ENCODE measurements around the gene ATAD3B.
"Not testable (repeated sequence)": the region's sequence is repeated elsewhere in the genome, so short reads cannot be mapped to it uniquely, and the experiment has no call there.

DNA sequence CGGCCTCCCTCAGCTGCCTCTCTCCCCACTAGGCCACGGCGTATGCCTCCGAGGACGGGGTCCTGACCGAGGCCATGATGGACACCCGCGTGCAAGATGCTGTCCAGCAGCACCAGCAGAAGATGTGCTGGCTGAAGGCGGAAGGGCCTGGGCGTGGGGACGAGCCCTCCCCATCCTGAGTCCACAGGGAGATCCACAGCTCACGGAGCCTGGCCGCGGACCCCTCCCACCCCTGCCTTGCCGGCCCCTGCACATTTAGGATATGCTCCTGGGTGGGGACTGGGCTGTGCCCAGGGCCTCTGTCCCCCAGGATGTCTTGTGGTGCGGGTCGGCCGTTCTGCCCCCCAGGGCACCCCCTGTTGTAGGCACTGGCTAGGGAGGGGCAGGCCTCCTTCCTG lies 62.3 kb downstream of the ATAD3B start:
- TF ChIP-seq, protein P1, sequence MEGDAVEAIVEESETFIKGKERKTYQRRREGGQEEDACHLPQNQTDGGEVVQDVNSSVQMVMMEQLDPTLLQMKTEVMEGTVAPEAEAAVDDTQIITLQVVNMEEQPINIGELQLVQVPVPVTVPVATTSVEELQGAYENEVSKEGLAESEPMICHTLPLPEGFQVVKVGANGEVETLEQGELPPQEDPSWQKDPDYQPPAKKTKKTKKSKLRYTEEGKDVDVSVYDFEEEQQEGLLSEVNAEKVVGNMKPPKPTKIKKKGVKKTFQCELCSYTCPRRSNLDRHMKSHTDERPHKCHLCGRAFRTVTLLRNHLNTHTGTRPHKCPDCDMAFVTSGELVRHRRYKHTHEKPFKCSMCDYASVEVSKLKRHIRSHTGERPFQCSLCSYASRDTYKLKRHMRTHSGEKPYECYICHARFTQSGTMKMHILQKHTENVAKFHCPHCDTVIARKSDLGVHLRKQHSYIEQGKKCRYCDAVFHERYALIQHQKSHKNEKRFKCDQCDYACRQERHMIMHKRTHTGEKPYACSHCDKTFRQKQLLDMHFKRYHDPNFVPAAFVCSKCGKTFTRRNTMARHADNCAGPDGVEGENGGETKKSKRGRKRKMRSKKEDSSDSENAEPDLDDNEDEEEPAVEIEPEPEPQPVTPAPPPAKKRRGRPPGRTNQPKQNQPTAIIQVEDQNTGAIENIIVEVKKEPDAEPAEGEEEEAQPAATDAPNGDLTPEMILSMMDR (IDR thresholded peaks at IDR 0.05 in 2 of 3, conservative IDR thresholded peaks at IDR 0.05 in 1 of 3; ENCODE audit: borderline replicate concordance in 1 of 3, insufficient read depth in 1 of 3, low read depth in 2 of 3, low read length in 2 of 3): not testable (repeated sequence)
- TF ChIP-seq ELF1 (IDR thresholded peaks at IDR 0.05; ENCODE audit: borderline replicate concordance, low read depth); POLR2AphosphoS5 (IDR thresholded peaks at IDR 0.05; ENCODE audit: low read depth, low read length); POLR2A (IDR thresholded peaks at IDR 0.05; ENCODE audit: borderline replicate concordance, extremely low read depth, insufficient read depth, insufficient read length); ZFX (IDR thresholded peaks at IDR 0.05); EZH2 (IDR thresholded peaks at IDR 0.05); EZH2phosphoT487 (IDR thresholded peaks at IDR 0.05; ENCODE audit: borderline replicate concordance); EGR1 (IDR thresholded peaks at IDR 0.05; ENCODE audit: low read depth); ZNF274 (IDR thresholded peaks at IDR 0.05; ENCODE audit: low read depth, low read length); SP1 (IDR thresholded peaks at IDR 0.05; ENCODE audit: low read depth); SRF (IDR thresholded peaks at IDR 0.05; ENCODE audit: low read depth): not testable (repeated sequence)
- TF ChIP-seq, protein P2, sequence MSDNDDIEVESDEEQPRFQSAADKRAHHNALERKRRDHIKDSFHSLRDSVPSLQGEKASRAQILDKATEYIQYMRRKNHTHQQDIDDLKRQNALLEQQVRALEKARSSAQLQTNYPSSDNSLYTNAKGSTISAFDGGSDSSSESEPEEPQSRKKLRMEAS (IDR thresholded peaks at IDR 0.05): not testable (repeated sequence)
- TF ChIP-seq, protein P3, sequence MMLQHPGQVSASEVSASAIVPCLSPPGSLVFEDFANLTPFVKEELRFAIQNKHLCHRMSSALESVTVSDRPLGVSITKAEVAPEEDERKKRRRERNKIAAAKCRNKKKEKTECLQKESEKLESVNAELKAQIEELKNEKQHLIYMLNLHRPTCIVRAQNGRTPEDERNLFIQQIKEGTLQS (IDR thresholded peaks at IDR 0.05): not testable (repeated sequence)
- TF ChIP-seq, protein P4, sequence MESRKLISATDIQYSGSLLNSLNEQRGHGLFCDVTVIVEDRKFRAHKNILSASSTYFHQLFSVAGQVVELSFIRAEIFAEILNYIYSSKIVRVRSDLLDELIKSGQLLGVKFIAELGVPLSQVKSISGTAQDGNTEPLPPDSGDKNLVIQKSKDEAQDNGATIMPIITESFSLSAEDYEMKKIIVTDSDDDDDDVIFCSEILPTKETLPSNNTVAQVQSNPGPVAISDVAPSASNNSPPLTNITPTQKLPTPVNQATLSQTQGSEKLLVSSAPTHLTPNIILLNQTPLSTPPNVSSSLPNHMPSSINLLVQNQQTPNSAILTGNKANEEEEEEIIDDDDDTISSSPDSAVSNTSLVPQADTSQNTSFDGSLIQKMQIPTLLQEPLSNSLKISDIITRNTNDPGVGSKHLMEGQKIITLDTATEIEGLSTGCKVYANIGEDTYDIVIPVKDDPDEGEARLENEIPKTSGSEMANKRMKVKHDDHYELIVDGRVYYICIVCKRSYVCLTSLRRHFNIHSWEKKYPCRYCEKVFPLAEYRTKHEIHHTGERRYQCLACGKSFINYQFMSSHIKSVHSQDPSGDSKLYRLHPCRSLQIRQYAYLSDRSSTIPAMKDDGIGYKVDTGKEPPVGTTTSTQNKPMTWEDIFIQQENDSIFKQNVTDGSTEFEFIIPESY (IDR thresholded peaks at IDR 0.05; ENCODE audit: extremely low read depth, insufficient replicate concordance, low read length): not testable (repeated sequence)
